Activated CD4-positive, CD25-positive, alpha-beta regulatory T cell treated with anti-CD3 and anti-CD28 coated beads, Interleukin-2, amount 50 U/mL, for 16 hours (primary cell): Measurements from ENCODE around the gene TMEM120B.
"Not testable (repeated sequence)": the region's sequence is repeated elsewhere in the genome, so short reads cannot be mapped to it uniquely, and the experiment has no call there.

ENCODE experiments used
- DNase-seq: peaks from one replicate; pipeline ENCODE4 v3.0.0-alpha.2; 2020; ENCODE audit warnings: low read depth, low spot score

Gene TMEM120B

GRCh38 chr12:121745545-121745944 is 33.0 kb downstream of the TMEM120B start:
- not testable (repeated sequence) for DNase-seq

- no peak for DNase-seq
Measured at GRCh38 chr12:121748218-121748570, 35.6 kb downstream of the TMEM120B start.

DNA sequence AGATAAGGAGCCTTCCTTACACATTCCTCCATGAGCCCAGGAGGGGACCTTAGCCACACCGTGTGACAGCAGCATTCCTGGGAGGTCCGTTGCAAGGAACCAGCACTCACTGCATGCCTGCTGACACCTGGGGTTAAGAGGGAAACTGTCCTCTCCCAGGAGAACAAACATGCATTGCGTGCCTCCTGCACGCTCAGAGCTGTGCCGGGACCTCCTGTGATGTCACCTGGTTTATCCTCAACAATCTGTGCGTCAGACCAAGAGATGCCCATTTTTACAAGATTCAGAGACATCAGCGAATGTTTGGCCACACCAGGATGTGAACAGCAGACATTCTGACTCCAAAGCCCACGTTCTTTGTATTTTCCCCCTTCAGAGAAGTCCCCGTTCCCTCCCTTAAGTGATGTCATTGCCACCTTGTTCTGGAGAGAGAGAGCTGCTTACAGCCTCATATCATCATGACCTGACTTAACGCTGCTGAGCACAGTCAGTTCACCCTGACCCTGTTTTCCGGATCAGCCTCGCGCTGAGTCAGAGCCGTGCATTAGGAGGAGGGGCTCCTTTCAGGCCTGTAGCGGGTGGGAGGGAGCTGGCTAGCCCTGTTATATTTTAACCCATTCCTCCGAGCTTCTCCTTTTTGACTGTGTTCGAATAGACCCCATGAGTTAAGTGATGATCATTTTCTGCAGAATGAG is 36.2 kb downstream of the TMEM120B start:
- no peak for DNase-seq

- no peak for DNase-seq
Measured at GRCh38 chr12:121749267-121749666, 36.7 kb downstream of the TMEM120B start.

GRCh38 chr12:121750507-121750955 is 38.0 kb downstream of the TMEM120B start:
- no peak for DNase-seq

DNA sequence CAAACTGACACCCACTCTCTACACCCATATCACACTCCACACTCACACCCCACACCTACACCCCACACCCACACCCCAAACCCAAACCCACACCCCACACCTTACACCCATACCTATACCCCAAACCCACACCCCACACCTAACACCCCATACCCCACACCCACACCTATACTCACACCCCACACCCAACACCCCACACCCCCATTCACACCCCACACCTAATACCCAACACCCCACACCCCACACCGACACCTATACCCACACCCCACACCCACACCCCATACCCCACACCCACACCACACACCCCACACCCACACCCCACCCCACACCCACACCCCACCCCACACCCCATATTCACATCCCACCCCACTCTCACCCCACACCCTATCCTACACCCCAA is 38.5 kb downstream of the TMEM120B start:
- no peak for DNase-seq

GRCh38 chr12:121751749-121752351 is 39.3 kb downstream of the TMEM120B start:
- no peak for DNase-seq

DNA sequence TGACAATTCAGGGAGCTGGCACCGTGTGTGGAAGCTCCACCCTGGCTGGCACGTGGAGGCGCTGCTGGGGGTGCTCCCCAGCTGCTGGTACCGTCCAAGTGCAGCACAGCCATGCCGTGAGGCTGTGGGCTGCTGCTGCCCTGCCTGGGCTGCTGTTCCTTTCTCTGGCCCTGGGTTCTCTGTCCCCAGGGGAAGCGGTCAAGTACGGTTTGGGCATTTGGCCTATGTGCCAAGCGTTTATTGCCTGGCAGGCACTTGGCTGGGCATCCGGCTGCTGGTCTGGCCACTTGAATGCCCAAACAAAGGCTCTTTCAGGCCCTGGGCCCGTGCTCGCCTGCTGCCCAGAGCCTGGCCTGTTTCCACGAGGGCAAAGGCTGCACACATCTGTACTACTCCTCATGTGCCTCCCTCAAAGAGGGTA is 41.3 kb downstream of the TMEM120B start:
- DNase-seq: no peak

DNA sequence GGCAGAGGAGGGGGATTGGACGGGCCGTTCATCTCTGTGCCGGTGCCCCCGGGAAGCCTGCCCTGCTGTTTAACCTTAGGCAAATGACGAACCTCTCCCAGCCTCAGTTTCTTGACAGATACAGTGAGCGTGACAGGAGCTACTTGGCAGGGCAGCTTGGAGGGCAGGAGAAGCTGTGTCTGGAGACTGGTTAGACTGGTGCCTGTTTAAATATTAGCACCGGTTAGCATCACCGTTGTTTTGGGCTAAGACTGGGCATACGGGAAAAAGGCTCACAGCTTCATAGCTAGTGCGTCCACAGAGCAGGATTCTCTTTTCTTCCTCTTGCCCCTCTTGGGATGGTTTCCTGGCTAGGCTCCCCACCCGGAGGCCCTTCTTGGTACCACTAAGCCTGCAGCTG is 42.3 kb downstream of the TMEM120B start:
- DNase-seq: no peak

DNA sequence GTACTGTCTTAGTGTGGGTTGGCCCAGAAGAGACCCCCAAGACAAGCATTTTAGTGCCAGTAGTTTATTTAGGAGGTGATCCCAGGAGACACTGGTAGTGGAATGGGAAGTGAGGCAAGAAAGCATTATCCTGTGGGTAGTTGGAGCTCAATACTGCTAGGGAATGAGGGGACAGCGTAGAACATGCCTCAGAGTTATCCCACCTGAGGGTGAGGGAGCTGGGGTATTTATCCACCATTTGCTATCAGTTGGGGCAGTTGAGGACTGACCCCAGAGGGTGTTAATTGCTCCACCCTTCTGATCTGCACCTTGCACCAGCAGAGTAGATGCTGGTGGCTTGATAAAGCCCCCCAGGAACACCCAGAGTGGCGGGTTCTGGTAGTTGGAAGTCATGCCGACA is 43.0 kb downstream of the TMEM120B start:
- DNase-seq: no peak

- DNase-seq: not testable (repeated sequence)
Measured at GRCh38 chr12:121758536-121758935, 46.0 kb downstream of the TMEM120B start.

DNA sequence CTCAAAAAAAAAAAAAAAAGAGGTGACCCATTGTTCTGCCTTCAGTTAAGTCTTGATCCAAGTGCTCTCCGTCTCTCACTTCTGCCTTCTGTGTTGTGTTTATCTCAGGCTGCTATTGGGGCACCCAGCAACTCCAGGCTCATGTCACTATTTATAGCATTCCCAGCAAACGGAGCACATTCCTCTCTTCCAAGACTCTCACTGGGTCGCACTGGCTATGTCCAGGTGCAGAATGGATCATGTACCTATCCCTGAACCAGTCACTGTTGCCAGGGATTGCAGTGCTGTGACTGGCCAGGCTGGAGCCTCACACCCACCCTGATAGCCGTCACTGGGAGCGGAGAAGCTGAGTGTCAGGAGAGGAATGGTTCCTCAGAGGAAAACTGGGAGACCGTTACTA is 49.7 kb downstream of the TMEM120B start:
- no peak for DNase-seq

- DNase-seq: no peak
Measured at GRCh38 chr12:121764808-121765207, 52.3 kb downstream of the TMEM120B start.

- no peak for DNase-seq
Measured at GRCh38 chr12:121765573-121765972, 53.0 kb downstream of the TMEM120B start.

GRCh38 chr12:121766290-121767039 is 53.9 kb downstream of the TMEM120B start:
- no peak for DNase-seq

DNA sequence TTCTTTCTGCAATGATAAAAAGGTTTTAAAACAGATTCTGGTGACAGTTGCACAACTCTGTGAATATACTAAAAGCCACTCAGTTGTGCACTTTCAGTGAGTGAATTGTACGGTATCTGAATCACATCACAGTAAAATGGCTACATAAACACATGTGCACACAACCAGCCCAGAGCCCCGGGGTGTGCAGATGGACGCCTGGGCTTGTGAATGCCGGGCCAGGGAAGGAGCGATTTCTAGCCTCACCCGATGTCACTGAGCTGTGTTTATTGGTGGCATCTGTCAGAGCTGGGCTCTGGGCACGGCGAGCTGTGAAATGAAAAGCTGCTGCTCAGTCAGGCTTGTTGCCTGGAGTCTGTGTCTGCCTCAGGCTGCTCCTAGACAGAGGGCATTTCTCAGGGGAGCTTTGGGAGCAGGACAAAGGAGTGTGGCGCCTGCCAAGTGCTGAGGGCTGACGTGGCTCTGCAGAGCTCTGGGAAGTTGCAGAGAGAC is 55.0 kb downstream of the TMEM120B start:
- no peak for DNase-seq

DNA sequence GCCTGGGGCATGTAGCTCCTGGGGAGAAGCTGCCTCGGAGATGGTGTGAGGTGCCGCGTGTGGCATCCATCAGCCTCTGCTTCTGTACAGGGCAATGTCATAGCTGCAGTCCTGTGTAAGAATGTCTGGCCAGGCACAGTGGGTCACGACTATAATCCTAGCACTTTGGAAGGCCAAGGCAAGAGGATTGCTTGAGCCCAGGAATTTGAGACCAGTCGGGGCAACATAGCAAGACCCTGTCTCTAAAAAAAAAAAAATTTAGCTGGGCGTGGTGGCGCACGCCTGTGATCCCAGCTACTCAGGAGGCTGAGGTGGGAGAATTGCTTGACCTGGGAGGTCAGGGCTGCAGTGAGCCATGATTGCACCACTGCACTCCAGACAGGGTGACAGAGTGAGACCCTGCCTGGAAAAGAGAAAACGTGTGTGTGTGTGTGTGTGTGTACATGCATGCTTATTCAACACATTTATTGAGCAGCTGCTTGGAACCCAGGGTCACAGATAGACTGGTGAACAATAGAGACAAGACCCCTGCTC is 56.8 kb downstream of the TMEM120B start:
- no peak for DNase-seq

- no peak for DNase-seq
Measured at GRCh38 chr12:121769831-121770301, 57.3 kb downstream of the TMEM120B start.

- DNase-seq: no peak
Measured at GRCh38 chr12:121770388-121770787, 57.8 kb downstream of the TMEM120B start.

- DNase-seq: no peak
Measured at GRCh38 chr12:121770813-121771625, 58.5 kb downstream of the TMEM120B start.
